ENCODE results near the gene KCNJ6. TPM values are rescaled to one million over a fixed set of nuclear protein-coding genes. Genes with fewer than 3 reads are reported as not detected.
"Not testable (repeated sequence)": the region's sequence is repeated elsewhere in the genome, so short reads cannot be mapped to it uniquely, and the experiment has no call there.

KCNJ6 gene
- total RNA-seq, 1 experiment from 2014 or later = not detected

DNA sequence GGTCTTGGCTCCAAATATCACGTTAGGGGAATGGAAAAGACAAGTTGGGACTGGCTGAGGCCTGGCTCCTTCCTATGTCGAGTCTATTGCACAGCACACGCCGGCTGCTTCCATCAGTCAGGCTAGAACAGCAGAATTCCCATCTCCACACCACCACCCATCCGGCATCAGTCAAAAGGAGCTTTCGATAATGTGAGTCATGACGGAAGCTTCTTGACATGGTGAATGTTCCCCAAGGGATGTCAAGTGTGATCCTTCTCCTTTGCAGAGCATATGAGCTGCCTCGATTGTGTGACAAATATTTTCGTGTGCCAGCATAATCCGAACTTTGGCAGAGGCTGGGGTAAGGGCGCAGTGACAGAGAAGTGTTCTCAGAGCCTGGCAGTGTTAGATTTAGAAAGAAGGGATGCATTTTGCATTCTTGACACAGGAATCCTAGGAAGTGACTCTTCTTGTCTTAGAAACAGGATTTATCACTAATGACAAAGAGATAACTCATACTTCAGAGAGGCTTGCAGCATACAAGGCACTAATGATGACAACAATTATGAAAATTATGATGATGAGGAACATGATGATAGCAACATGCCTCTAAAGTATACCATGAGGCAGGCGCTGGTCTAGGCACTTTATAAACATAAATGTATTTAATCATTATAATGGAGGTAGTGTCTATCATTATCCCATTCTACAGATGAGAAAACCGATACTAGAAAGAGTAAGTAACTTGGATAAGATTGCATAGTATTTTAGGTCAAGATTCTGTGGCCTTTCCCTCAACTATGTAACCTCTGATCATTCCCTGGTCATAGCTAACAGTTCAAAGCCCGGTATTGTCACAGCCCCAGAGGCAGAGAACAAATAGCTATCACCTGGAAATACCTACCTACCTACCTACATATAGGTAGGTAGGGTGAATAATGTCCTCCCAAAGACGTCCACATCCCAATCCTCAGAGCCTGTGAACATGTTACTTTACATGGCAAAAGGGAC is 135.0 kb downstream of the KCNJ6 start:
- DNase-seq (ENCODE audit: low read depth) = peak; percentile 14

DNA sequence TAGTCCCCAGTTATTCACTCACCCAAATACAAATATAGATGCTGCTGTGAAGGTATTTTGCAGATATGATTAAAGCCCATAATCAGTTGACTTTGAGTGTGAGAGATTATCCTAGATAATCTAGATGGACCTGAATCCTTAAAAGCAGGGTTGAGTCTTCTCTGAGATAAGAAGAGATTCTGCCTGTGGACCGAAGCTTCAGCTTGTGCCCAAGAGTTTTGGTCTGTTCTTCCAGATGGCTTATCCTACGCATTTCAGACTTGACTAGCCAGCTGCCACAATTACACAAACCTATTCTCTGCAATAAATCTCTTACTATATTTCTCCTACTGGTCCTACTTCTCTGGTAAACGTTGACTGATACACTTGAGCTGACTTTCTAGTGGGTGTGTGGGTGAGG is 145.1 kb downstream of the KCNJ6 start:
- DNase-seq (ENCODE audit: low read depth) = no peak

DNA sequence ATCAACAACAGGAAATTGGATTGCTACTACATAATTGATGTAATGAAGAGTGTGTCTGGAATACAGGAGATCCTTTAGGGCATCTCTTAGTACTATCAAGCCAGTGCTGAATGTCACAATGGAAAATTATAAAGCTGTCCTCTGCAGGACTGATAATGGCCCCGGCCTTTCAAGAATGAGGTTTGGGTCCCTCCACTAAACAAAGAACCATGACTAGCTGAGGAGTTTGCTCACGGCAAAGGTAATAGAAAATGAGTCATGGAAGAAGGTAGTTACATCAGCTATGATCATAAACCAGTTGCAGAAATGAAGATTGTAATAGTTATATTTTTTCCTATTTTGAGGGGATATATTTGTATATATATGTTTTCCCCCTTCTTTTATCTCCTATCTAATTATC is 145.8 kb downstream of the KCNJ6 start:
- DNase-seq (ENCODE audit: low read depth) = no peak

DNA sequence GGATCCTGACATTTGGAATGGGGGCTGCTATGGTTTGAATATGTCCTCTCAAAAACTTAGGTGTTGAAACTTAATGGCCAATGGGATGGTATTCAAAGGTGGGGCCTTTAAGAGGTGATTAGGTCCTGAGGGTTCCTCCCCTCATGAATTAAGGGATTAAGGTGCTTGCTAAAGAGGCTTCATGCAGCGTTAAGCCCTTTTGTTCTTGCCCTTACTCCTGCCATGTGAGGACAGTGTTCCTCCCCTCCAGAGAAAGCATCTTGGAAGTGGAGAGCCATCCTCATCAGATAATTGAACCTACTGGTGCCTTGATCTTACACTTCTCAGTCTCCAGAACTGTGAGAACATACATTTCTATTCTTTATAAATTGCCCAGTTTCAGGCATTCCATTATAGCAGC is 146.6 kb downstream of the KCNJ6 start:
- no peak for DNase-seq (ENCODE audit: low read depth)

DNA sequence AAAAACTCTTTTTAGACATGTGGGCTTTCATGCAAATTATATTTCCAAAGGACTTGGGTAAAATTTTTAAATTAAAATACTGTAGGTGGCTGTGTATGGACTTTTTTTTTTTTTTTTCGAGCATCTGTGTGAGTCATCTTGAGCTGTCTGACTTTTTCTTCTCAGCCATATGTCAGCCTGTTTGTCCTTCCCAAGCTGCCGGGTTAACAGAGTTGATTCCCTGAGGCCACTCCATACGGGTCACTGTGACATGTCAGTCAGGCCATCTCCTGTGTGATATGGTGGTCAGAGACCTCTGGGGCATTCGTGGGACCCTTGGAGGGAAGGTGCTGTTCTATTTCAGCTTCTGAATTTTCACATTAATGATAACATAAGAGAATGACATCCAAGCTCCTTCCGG is 148.3 kb downstream of the KCNJ6 start:
- DNase-seq (ENCODE audit: low read depth) = peak; percentile 44

DNA sequence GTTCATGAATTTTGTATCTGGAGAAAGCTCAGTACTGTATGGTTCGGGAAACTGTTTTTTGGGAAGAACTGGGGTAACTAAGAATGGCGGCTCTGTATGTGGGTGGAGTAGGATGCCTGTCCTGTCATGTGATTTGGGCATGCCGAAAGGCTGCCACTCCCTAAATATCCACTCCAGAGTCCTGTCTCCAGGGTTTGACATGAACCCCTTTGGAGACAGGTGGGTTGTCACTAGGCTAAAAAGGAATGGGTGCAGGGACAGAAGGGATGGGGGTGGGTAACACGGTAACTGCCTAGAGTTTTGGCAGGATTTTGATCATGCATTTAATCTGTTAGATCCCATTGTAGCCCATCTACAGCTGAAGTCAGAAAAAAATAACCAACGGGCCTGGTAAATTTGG is 150.1 kb downstream of the KCNJ6 start:
- DNase-seq (ENCODE audit: low read depth) = no peak

DNA sequence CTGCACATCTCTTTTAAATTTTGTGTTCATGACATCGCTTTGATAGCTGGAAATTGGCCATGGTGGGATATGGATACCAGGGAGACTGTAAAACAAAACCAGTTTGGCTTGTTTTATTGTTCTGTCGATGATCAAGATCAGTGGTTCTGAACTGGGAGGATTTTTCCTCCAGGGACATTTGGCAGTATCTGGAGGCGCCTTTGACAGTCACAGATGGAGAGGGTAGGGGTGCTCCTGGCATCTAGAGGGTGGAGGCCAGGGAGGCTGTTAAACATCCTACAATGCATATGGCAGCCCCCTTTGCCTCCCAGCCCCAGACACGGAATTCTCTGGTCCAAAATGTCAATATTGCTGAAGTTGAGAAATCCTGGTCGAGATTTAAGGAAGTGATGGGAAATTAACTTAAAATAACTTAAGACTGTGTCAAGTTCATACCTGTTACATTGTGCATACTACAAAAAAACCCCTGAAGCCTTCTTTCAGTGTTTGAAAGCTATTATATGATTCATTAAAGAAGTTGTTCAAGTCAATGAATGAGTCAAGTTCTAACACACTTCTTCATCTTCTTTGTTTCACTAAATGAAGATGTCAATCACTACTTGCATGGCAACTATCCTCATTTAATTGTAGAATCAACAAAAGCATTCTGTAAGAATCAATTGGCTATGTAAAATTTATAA is 150.9 kb downstream of the KCNJ6 start:
- no peak for DNase-seq (ENCODE audit: low read depth)

DNA sequence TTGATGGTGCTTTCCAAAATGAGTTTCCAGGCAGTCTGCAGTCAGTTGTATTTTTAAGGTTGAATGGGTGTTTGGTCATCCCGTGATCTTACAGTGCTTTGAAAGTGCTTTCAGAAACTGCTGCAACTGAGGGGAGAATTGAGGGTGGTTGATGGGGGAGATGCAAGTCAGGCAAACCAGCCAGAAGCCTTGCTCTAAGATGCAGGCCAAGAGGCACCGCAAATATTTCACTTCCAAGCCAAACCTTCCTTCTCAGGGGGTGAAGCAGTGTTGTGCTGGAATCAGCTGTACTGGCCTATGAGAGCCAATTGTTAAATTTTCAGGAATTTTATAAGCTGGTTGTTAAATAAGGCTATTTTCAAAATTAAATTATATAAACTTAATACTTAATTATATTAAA is 151.6 kb downstream of the KCNJ6 start:
- no peak for DNase-seq (ENCODE audit: low read depth)

DNA sequence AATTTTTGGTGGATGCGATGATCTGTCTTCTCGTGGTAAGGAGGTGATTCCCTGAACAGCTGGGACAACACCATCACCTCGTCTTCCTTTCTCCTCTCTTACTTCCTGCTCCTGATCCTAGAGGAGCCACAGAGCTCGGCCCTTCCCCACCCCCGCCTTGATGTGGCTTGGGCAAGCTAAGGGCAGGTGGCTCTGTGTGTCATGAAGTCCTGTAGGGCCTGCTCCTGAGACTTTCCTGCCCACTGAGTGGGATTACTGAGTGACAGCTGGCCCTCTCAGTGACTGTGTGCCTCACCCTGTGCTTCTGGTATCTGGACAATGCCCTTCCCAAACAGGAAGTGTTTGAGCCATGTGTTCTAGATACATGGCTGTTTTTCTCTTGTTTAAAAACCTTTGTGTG is 153.0 kb downstream of the KCNJ6 start:
- DNase-seq (ENCODE audit: low read depth) = no peak

DNA sequence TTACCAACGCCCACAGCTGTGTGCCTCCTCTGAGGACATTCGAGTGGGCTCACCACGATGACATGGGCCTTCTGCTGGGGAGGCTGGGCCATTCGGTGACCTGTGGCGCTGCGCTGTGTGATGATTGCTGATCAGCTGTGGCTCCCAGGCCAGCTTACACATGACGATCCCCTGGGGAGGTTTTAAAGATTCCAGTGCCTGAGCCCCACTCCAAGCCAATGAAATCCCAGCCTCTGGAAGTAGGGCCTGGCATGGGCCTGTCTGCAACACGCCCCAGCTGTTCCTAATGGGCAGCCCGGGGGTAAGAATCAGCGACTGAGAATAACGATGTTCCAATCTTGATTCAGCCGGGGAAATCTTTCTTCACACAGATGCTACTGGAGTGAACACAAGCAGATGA is 153.7 kb downstream of the KCNJ6 start:
- no peak for DNase-seq (ENCODE audit: low read depth)

DNA sequence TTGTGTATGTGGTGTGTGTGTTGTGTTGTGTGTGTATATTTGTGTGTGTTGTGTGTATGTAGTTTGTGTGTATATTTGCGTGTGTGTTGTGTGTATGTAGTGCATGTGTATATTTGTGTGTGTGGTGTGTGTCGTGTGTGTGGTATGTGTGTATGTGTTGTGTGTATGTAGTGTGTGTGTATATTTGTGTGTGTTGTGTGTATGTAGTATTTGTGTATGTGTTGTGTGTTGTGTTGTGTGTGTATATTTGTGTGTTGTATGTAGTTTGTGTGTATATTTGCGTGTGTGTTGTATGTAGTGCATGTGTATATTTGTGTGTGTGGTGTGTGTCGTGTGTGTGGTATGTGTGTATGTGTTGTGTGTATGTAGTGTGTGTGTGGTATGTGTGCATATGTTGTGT is 154.9 kb downstream of the KCNJ6 start:
- not testable (repeated sequence) for DNase-seq (ENCODE audit: low read depth)

DNA sequence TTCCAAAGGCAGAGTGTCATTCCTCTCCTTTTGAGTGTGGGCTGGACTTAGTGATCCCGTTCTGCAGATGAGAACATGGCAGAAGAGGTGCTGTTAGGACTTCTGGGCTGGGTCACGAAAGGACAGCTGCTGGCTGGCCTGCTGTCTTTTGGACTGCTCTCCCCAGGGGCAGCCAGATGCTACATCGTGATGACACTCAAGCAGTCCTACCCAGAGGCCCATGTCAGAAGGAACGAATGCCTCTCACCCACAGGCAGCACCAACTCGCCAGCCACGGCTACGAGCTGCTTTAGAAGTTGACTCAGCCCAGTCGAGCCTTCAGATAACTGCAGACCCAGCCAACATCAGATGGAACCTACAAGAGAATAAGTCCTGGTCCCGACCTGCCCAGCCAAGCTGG is 156.5 kb downstream of the KCNJ6 start:
- DNase-seq (ENCODE audit: low read depth) = no peak

DNA sequence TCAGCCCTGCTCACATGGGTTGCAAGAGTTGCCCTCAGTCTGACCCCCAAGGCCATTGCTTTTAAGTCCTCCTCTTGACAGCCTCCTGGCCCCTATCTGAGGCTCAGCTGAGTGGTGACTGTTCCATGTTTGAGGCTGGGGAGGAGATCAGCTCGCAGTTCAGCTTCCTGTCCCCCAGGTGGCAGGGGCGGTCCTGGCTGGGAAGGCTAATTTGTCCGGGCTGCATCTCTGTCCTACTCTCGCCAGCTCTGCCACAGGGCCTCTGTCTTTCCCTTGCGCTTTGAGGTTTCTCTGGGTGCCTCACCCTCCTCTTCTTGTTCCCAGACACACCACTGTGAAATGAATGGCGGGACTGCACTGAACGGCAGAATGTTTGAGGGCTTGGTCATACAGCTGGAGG is 157.3 kb downstream of the KCNJ6 start:
- peak; percentile 33 for DNase-seq (ENCODE audit: low read depth)

DNA sequence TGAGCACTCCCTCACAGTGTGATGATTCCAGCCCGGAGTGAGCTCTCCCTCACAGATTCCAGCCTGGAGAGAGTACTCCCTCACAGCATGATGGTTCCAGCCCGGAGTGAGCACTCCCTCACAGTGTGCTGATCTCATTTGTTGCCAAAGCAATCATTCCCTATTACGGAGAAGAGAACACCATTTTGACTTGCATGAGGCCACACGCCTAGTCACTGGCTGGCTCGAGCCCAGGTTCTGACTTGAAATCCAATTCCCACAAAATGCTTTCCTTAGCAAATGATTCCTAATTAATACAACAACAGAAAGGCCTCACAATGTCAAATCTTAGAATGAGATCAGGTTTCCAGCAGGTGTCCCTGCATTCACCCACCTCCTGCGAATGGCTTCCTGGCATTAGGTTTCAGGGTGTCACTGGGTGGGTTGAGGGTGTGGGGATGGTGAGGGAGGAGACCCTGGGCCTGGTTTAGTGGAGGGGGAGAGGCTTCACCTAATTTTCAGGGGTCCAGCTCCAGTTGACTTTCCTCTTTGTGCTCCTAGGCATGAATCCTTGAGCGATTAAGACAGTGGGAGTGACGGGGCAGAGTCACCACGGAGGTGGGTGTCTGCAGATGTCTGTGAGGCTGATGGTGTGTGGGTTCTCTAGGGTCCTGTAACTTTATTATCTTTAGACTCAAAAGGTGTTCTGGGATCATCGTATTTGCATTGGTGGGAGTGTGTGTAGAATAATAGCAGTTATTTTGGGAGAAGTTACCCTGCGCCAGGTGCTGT is 158.5 kb downstream of the KCNJ6 start:
- no peak for DNase-seq (ENCODE audit: low read depth)

DNA sequence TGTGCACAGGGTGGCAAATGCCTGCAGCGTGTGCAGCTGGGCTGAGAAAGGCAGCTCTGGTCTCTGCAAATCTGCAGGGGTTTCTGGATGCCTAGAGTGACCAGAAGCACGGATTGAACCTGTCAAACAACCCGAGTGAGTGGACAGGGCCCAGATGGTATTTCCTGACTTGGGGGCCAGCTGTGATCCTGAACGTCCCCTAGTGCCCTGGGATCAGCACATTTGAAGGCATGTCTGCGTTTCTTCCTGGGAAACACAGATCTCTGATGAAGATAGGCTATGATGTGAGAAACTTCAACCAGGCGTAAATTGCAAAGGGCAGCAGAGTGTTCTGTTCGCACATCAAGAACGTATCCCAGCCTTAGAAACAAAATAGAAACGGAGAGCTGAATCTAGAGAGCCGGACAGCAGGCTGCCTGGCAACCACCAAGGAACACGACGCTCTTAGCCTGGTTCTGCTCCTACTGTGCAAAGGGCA is 163.1 kb downstream of the KCNJ6 start:
- no peak for DNase-seq (ENCODE audit: low read depth)

DNA sequence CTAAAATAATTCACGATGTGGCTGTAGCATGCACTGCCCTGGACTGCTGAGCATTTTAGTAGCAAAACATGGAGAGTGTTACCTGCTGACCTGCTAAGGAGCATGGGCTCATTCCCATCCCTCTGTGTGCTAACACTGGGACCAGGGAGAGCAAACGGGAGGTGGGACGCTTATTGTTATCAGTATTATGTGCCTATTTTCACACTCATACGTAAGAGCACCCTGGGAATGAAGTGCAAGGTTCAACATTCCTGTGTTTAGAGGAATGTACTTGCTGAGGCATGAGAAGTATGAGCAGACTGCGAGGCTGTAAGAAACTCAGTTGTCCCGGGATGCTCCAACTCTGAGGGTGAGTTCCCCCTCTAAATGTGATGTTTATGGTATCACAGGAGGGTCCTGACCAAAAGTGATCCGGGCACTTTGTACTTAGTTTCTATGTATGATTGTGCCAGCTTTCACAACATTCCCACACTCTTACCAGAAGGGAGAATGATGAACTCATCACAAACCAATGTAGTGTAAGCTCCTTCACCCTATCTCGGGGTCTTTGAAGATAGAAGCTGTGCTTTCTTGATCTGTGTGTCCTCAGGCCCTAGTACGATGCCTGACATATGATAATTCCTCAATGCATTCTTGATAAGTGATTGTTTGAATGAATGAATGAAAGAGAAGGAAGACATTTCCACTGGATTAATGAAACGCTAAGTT is 164.8 kb downstream of the KCNJ6 start:
- no peak for DNase-seq (ENCODE audit: low read depth)

DNA sequence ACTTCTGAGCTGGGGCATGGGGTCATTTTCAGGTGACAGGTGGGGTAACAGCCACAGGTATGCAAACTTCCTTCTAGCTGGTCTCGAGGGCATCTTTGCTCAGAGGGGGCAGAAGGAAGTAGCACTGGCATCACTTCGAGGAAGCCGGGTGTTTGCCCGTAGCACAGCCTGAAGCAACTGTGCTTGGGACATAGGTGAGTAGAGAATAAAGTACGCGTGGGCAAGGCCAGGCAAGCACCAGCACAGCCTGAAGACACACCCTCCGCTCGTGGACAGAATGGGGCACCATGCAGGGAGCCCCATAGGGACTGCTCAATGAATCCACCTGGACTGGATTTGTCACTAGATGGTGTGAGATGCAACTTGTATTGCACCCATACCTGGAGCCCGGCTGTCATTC is 167.1 kb downstream of the KCNJ6 start:
- no peak for DNase-seq (ENCODE audit: low read depth)

DNA sequence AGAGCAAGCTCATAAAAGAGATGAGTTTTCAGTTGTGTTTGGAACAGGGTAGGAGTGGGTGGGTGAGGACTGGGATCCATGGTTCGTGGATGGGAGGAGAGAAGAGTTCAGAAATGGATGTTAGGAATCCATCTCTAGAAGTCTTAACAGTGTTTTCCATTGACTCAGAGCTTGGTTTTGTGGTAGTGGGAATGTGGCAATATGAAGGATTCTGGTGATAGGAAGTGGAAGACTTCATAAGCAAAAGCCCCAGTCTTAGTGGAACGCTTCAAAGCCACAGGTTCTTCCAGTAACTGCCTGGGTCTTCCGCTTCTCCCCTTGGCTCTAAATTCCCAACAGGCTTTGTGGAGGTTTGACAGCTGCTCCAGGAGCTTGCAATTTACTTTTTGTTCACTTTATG is 167.9 kb downstream of the KCNJ6 start:
- no peak for DNase-seq (ENCODE audit: low read depth)

DNA sequence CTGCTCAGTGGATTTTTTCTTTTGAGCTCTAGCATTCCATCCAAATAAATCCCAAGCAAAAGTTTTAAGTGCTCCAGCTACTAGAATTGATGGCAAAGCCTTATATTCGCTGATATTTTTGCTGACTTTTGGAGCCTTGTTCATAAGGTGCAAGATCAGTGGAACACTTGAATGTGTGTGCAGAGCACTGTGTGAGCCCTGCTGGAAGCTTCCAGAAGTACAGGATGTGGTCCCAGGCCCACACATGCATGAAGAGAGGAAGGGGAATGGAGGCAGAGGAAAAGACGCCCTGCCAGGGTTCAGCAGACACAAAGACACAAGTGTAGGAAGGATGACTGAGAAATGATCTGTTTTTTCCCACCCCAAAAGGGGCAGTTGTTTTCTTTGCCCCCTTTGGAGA is 169.4 kb downstream of the KCNJ6 start:
- no peak for DNase-seq (ENCODE audit: low read depth)

DNA sequence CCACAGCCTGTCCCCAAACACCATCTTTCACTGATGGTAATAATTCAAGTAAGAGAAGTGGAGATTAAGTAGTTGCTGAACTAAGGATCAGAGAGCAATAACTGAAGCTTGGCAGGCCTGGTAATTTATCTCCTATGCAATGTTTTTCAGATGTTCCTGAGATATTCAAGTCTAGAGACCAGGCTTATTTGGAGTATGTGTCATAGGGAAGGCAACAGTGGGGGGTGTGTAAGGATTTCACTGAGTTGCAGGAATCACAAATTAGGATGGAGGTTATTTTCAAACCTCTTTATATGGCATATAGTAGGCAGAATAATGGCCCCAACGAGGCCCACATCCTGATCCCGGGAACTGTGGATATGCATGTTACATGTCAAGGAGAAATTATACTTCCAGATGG is 171.7 kb downstream of the KCNJ6 start:
- DNase-seq (ENCODE audit: low read depth) = no peak

DNA sequence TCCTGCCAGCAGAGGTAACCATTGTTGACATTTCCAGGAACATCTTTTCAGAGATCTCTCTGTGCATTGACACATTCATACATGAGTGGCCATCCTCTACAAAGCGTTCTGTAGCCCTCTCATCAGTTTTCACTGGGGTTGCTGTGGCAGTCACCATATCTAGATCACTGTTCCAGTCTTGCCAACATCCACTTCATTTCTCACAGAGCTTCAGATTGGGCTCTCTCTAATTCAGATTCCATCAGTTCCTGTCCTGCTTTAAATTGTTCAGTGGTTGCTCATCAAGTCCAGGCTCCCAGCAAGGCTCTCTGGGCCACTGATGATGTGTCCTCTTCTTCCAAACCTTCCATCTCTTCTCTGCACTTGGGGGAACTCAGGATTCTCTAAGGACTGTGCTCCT is 173.7 kb downstream of the KCNJ6 start:
- no peak for DNase-seq (ENCODE audit: low read depth)

Measured in HT1080 (cell line).